Pancreas (tissue), 8 donors: ENCODE results near the gene VSIG1. TPM values are rescaled to one million over a fixed set of nuclear protein-coding genes. Genes with fewer than 3 reads are reported as not detected.

ENCODE experiments used
- polyA plus RNA-seq, 2 donors: library from polyadenylated mRNA; stranded (reverse); fragments of 200-250 nt; gene quantifications; one replicate each; pipeline ENCODE4 v1.2.3, GENCODE V29; 2013
- total RNA-seq, 6 donors: library from RNA; stranded (reverse); fragmentation: NEBNext Ultra II Directional in 4 of 6; extraction: Animal tissue kit (Norgen Biotek cat#: 25700) in 4 of 6; gene quantifications; one replicate each; pipeline versions ENCODE4 v1.2.1 to v1.2.4, GENCODE V29; 2021 to 2023
- donor health status: healthy with polysubstance abuse.
- donor health status: DM: no; HTN: no; CAD: no; lungs with moderate emphysema.
- donor health status: DM: no; HTN: no; CAD: no.
- donor health status: Bipolar disorder and iron deficiency.
- donor health status: DM: yes; HTN: yes; CAD: no.
- donor health status: DM: no; HTN: no; CAD: no.
- donor health status: DM: no; HTN: no; CAD: no.
- donor health status: DM: yes; HTN: yes; CAD: no.

Gene VSIG1
- total and polyA plus RNA-seq, 8 donors, result 0.05 to 1.8 (median 0.19) TPM; not detected in 4

Other genes starting within 250 kb of the VSIG1 start
- gene MID2, start 219.2 kb upstream of the VSIG1 start, total RNA-seq, result 10 to 100 TPM in 2 of 6 donors, 1 to 10 TPM in 4; 5.7 to 11.3 (median 8.8) TPM
- gene MID2, start 219.2 kb upstream of the VSIG1 start, polyA plus RNA-seq, result 1 to 10 TPM; 1.6 to 1.9 TPM
- gene TEX13B, start 62.7 kb upstream of the VSIG1 start, total RNA-seq, result not detected
- not detected for gene TEX13B, start 62.7 kb upstream of the VSIG1 start, polyA plus RNA-seq
- 10 to 100 TPM in 4 of 6 donors, 1 to 10 TPM in 2; 7.8 to 20.3 (median 12.9) TPM for gene PSMD10, start 46.5 kb downstream of the VSIG1 start, total RNA-seq
- gene PSMD10, start 46.5 kb downstream of the VSIG1 start, polyA plus RNA-seq, result 10 to 100 TPM; 11.6 to 22.0 TPM
- gene ATG4A, start 46.7 kb downstream of the VSIG1 start, total RNA-seq, result 10 to 100 TPM in 2 of 6 donors, 1 to 10 TPM in 4; 8.9 to 12.7 (median 9.8) TPM
- gene ATG4A, start 46.7 kb downstream of the VSIG1 start, polyA plus RNA-seq, result 10 to 100 TPM; 10.2 to 14.6 TPM